SK-N-SH treated with all-trans-retinoic acid at 6 μM for 48 hours (cell line): ENCODE results near the gene ELMOD3.

Source experiments
- ATAC-seq: fragments of 200-7000 bp; cut with Tn5 transposase; 3 replicates; pipeline ENCODE4 v1.9.1; 2020; ENCODE audit warnings: mild to moderate bottlenecking, moderate library complexity
- ARNTL ChIP-seq: fragments of 450-650 bp; formaldehyde crosslinking; IDR thresholded peaks from 2 replicates; pipeline ENCODE4 v1.5.0; 2020; ENCODE audit warnings: low read depth, mild to moderate bottlenecking, moderate library complexity, borderline replicate concordance
- CREB5 ChIP-seq: fragments of 250-450 bp; sonication (Bioruptor Pico); IDR thresholded peaks from 2 replicates; pipeline ENCODE4 v1.5.1; 2020; ENCODE audit warnings: low read depth, mild to moderate bottlenecking, moderate library complexity
- CSDC2 ChIP-seq: fragments of 250-450 bp; sonication (Bioruptor Pico); IDR thresholded peaks from 2 replicates; pipeline ENCODE4 v1.5.0; 2020; ENCODE audit warnings: mild to moderate bottlenecking, moderate library complexity
- CSRNP3 ChIP-seq: fragments of 250-450 bp; sonication (Bioruptor Pico); IDR thresholded peaks from 2 replicates; pipeline ENCODE4 v1.5.1; 2021; ENCODE audit warnings: mild to moderate bottlenecking, moderate library complexity
- GLIS3 ChIP-seq: fragments of 250-450 bp; sonication (Bioruptor Pico); IDR thresholded peaks from 2 replicates; pipeline ENCODE4 v1.5.0; 2020; ENCODE audit warnings: mild to moderate bottlenecking, moderate library complexity
- ISL1 ChIP-seq: fragments of 250-450 bp; sonication (Bioruptor Pico); IDR thresholded peaks from 2 replicates; pipeline ENCODE4 v2.1.2; 2022; ENCODE audit warnings: mild to moderate bottlenecking, moderate library complexity
- PATZ1 ChIP-seq: fragments of 250-450 bp; sonication (Bioruptor Pico); IDR thresholded peaks from 2 replicates; pipeline ENCODE4 v1.8.0; 2020; ENCODE audit warnings: mild to moderate bottlenecking, moderate library complexity, borderline replicate concordance
- POU6F1 ChIP-seq: fragments of 250-450 bp; sonication (Bioruptor Pico); IDR thresholded peaks from 2 replicates; pipeline ENCODE4 v1.8.0; 2021; ENCODE audit warnings: low read depth, mild to moderate bottlenecking, moderate library complexity, borderline replicate concordance
- PPARA ChIP-seq: fragments of 250-450 bp; sonication (Bioruptor Pico); IDR thresholded peaks from 2 replicates; pipeline ENCODE4 v1.5.0; 2020; ENCODE audit warnings: mild to moderate bottlenecking, borderline replicate concordance
- RARB ChIP-seq: fragments of 250-450 bp; sonication (Bioruptor Pico); IDR thresholded peaks from 2 replicates; pipeline ENCODE4 v1.8.0; 2021; ENCODE audit warnings: mild to moderate bottlenecking, moderate library complexity
- SNAI2 ChIP-seq: fragments of 250-450 bp; sonication (Bioruptor Pico); IDR thresholded peaks from 2 replicates; pipeline ENCODE4 v1.5.0; 2020; ENCODE audit warnings: mild to moderate bottlenecking, moderate library complexity
- TCF4 ChIP-seq: fragments of 250-450 bp; sonication (Bioruptor Pico); IDR thresholded peaks from 2 replicates; pipeline ENCODE4 v1.8.0; 2021; ENCODE audit warnings: mild to moderate bottlenecking, moderate library complexity, borderline replicate concordance
- TOX ChIP-seq: fragments of 250-450 bp; sonication (Bioruptor Pico); IDR thresholded peaks from 2 replicates; pipeline ENCODE4 v1.8.0; 2021; ENCODE audit warnings: mild to moderate bottlenecking, moderate library complexity, borderline replicate concordance
- TSHZ2 ChIP-seq: fragments of 250-450 bp; sonication (Bioruptor Pico); IDR thresholded peaks from 2 replicates; pipeline ENCODE4 v1.5.0; 2020; ENCODE audit warnings: mild to moderate bottlenecking, moderate library complexity
- ZC3H10 ChIP-seq: fragments of 250-450 bp; sonication (Bioruptor Pico); IDR thresholded peaks from 2 replicates; pipeline ENCODE4 v1.5.1; 2021; ENCODE audit warnings: mild to moderate bottlenecking, moderate library complexity
- ZFP3 ChIP-seq: fragments of 250-450 bp; sonication (Bioruptor Pico); IDR thresholded peaks from 2 replicates; pipeline ENCODE4 v1.5.0; 2020; ENCODE audit warnings: mild to moderate bottlenecking, moderate library complexity
- ZNF565 ChIP-seq: fragments of 450-650 bp; formaldehyde crosslinking; conservative IDR thresholded peaks from 2 replicates; pipeline ENCODE4 v1.5.0; 2020; ENCODE audit warnings: low read depth, mild to moderate bottlenecking, moderate library complexity
- ZNF70 ChIP-seq: fragments of 450-650 bp; formaldehyde crosslinking; IDR thresholded peaks from 2 replicates; pipeline ENCODE4 v1.5.0; 2020; ENCODE audit warnings: mild to moderate bottlenecking, moderate library complexity
- ZNF8 ChIP-seq: fragments of 450-650 bp; formaldehyde crosslinking; IDR thresholded peaks from 2 replicates; pipeline ENCODE4 v1.5.0; 2020; ENCODE audit warnings: mild to moderate bottlenecking, moderate library complexity

The ELMOD3 gene

DNA sequence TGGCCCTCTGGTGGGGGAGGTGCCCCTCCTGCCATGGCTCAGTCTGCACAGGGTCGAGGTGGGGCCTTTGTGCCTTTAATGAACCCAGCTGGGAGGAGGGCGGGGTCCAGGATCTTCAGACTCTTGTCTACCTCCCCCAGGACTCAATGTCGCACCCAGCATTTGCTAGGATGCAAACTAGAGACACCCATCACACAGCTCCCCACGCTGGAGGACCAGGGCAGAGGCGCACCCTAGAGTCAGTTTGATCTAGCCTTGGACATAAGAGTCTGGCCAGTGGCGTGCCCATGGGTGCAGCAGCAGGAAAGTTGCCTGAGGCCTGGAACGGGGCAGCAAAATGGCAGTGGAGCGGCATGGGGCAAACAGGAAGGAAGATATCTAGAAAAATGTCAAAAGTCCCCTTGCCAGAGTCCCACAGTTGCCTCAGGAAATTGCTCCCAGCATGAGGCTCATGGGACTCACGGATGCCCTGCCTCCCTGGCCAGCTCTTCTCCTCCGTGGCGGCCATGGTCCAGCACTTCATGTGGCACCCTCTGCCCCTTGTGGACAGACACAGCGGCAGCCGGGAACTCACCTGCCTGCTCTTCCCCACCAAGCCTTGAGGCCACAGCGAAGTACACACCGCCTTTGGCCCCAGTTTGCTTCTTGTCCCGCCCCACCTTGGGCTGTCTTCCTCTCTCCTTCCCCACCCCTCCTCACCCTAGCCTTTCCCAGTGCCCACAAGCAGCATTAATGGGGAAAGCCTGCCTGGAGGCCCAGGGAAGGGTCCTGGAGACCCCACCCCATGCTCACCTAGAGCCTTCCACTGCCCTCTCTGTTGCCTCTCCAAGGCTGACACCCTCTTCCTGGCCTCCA, 81.6 kb downstream of the ELMOD3 start:
- no peak for ATAC-seq
- TF ChIP-seq ZNF8 (CRISPR knock-in tag), result no peak
- TF ChIP-seq ZNF70 (CRISPR knock-in tag), result no peak
- TF ChIP-seq PPARA (CRISPR knock-in tag), result no peak
- no peak for TF ChIP-seq ZC3H10 (CRISPR knock-in tag)
- no peak for TF ChIP-seq PATZ1
- TF ChIP-seq ISL1, result no peak
- no peak for TF ChIP-seq CREB5 (CRISPR knock-in tag)
- no peak for TF ChIP-seq TCF4 (CRISPR knock-in tag)
- TF ChIP-seq POU6F1 (CRISPR knock-in tag), result no peak
- TF ChIP-seq ZFP3 (CRISPR knock-in tag), result no peak
- no peak for TF ChIP-seq GLIS3 (CRISPR knock-in tag)

GRCh38 chr2:85436836-85437487, 82.4 kb downstream of the ELMOD3 start:
- no peak for ATAC-seq

More at GRCh38 chr2:85436836-85437487, 82.4 kb downstream of the ELMOD3 start:
- no peak for TF ChIP-seq ZC3H10 (CRISPR knock-in tag)
- TF ChIP-seq RARB (CRISPR knock-in tag), result no peak
- TF ChIP-seq TOX (CRISPR knock-in tag), result no peak
- TF ChIP-seq TSHZ2, result no peak
- no peak for TF ChIP-seq SNAI2
- no peak for TF ChIP-seq ZNF8 (CRISPR knock-in tag)
- no peak for TF ChIP-seq ARNTL (CRISPR knock-in tag)
- TF ChIP-seq ZNF565 (CRISPR knock-in tag), result no peak
- TF ChIP-seq CSDC2 (CRISPR knock-in tag), result no peak
- TF ChIP-seq CREB5 (CRISPR knock-in tag), result no peak
- TF ChIP-seq CSRNP3, result no peak
- no peak for TF ChIP-seq PATZ1
- no peak for TF ChIP-seq PPARA (CRISPR knock-in tag)
- TF ChIP-seq POU6F1 (CRISPR knock-in tag), result no peak
